ENCODE results near the gene RUSC2. TPM values are rescaled to one million over a fixed set of nuclear protein-coding genes. Genes with fewer than 3 reads are reported as not detected.
"Not testable (repeated sequence)": the region's sequence is repeated elsewhere in the genome, so short reads cannot be mapped to it uniquely, and the experiment has no call there.

The RUSC2 gene
- polyA plus RNA-seq, 1 donor from 2014 or later = 46.4 TPM

GRCh38 chr9:35533398-35533797 lies 43.5 kb downstream of the RUSC2 start:
- Histone ChIP-seq H3K9ac (ENCODE audit: low read length) (no peak overlapping the region), H3K4me2 (ENCODE audit: low read length) (no peak overlapping the region), H3F3A (ENCODE audit: insufficient read depth, low read length, poor library complexity, severe bottlenecking) (no peaks in the 10 kb centered on the region), H4K20me1 (ENCODE audit: insufficient read depth) (no peaks in the 10 kb centered on the region), H2AFZ (ENCODE audit: low read depth, low read length) (no peak overlapping the region), H3K27ac (ENCODE audit: low read length) (no peak overlapping the region), H3K36me3 (ENCODE audit: insufficient read depth, low read length) (no peaks in the 10 kb centered on the region), H3K79me2 (replicated peaks; ENCODE audit: insufficient read depth, low read length) (no peaks in the 10 kb centered on the region), H3K9me2 (ENCODE audit: insufficient read depth, low read length) (no peaks in the 10 kb centered on the region), H3K4me3 (ENCODE audit: low read length) (no peak overlapping the region), H3K9me3 (ENCODE audit: low read length) (no peaks in the 10 kb centered on the region), H3K27me3 (ENCODE audit: insufficient read depth, low read depth, low read length) (no peaks in the 10 kb centered on the region)
- TF ChIP-seq CTCF (IDR thresholded peaks at IDR 0.05; ENCODE audit: poor library complexity, severe bottlenecking) = no peak
- TF ChIP-seq RAD21 (conservative IDR thresholded peaks at IDR 0.05) = no peak
- no peak for TF ChIP-seq TAF1 (IDR thresholded peaks at IDR 0.05; ENCODE audit: low read depth)
- no peak for TF ChIP-seq EZH2 (IDR thresholded peaks at IDR 0.05; ENCODE audit: borderline replicate concordance, insufficient read depth, low read length, poor library complexity, severe bottlenecking)
- no peak for TF ChIP-seq MXI1 (conservative IDR thresholded peaks at IDR 0.05; ENCODE audit: poor library complexity, severe bottlenecking)
- no peak for TF ChIP-seq EP300 (conservative IDR thresholded peaks at IDR 0.05; ENCODE audit: poor library complexity, severe bottlenecking)
- no peak for TF ChIP-seq REST (IDR thresholded peaks at IDR 0.05; ENCODE audit: borderline replicate concordance)

GRCh38 chr9:35534921-35535320 lies 45.0 kb downstream of the RUSC2 start:
- H3K79me2 ChIP-seq (replicated peaks; ENCODE audit: insufficient read depth, low read length); H3K9me2 ChIP-seq (ENCODE audit: insufficient read depth, low read length); H4K20me1 ChIP-seq (ENCODE audit: insufficient read depth); H3K36me3 ChIP-seq (ENCODE audit: insufficient read depth, low read length); H3K4me3 ChIP-seq (ENCODE audit: low read length); H2AFZ ChIP-seq (ENCODE audit: low read depth, low read length); H3K27ac ChIP-seq (ENCODE audit: low read length); H3K9ac ChIP-seq (ENCODE audit: low read length); H3K9me3 ChIP-seq (ENCODE audit: low read length); H3K27me3 ChIP-seq (ENCODE audit: insufficient read depth, low read depth, low read length); H3F3A ChIP-seq (ENCODE audit: insufficient read depth, low read length, poor library complexity, severe bottlenecking); H3K4me2 ChIP-seq (ENCODE audit: low read length): not testable (repeated sequence)

- Histone ChIP-seq H3K9me2 (ENCODE audit: insufficient read depth, low read length) (no peaks in the 10 kb centered on the region), H3K79me2 (replicated peaks; ENCODE audit: insufficient read depth, low read length) (peaks cover 34% of the 10 kb centered on the region), H3K27ac (ENCODE audit: low read length) (peak overlapping the region; percentile 100), H3K9me3 (ENCODE audit: low read length) (no peaks in the 10 kb centered on the region), H3F3A (ENCODE audit: insufficient read depth, low read length, poor library complexity, severe bottlenecking) (no peaks in the 10 kb centered on the region), H3K9ac (ENCODE audit: low read length) (peak overlapping the region; percentile 98), H3K4me2 (ENCODE audit: low read length) (peak overlapping the region; percentile 6), H2AFZ (ENCODE audit: low read depth, low read length) (peak overlapping the region; percentile 92), H4K20me1 (ENCODE audit: insufficient read depth) (no peaks in the 10 kb centered on the region), H3K4me3 (ENCODE audit: low read length) (peak overlapping the region; percentile 82), H3K36me3 (ENCODE audit: insufficient read depth, low read length) (no peaks in the 10 kb centered on the region), H3K27me3 (ENCODE audit: insufficient read depth, low read depth, low read length) (no peaks in the 10 kb centered on the region)
- TF ChIP-seq CTCF (IDR thresholded peaks at IDR 0.05; ENCODE audit: poor library complexity, severe bottlenecking) (no peak), MXI1 (conservative IDR thresholded peaks at IDR 0.05; ENCODE audit: poor library complexity, severe bottlenecking) (no peak), EZH2 (IDR thresholded peaks at IDR 0.05; ENCODE audit: borderline replicate concordance, insufficient read depth, low read length, poor library complexity, severe bottlenecking) (no peak), REST (IDR thresholded peaks at IDR 0.05; ENCODE audit: borderline replicate concordance) (no peak), TAF1 (IDR thresholded peaks at IDR 0.05; ENCODE audit: low read depth) (no peak)
Measured at GRCh38 chr9:35537913-35538312, 48.0 kb downstream of the RUSC2 start.

Data from neural cell (in vitro differentiated cells).